ENCODE data around the gene TPTE2.
"Not testable (repeated sequence)": the region's sequence is repeated elsewhere in the genome, so short reads cannot be mapped to it uniquely, and the experiment has no call there.

DNA sequence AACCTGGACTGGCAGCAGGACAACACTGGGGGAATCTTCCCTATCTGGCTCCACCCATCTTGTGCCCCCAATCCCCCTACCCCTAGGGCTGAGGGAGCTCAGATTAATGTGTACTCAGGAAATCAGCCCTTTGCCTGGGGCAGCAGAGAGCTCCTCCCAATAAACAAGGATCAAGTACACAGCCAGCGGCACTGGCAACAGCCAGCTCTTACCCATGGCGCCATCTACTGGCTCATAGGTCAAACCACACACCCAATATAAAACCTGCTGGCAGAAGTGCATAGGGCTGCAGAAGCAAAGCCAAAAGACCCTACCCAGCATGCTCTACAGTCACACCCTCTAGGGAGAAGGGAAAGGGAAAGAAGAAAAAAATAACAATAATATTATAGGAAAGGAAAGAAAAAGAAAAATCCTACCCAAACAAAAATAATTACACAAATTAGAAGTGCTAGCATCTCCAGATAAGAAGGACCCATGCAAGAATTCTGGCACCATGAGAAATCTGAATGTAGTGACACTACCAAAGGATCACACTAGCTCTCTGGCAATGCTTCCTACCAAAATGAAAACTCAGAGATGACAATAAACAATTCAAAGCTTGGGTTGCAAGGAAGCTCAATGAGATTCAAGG is 122.2 kb downstream of the TPTE2 start:
- TF ChIP-seq CTCF (IDR thresholded peaks at IDR 0.05), result peak in 1 of 3 experiments; percentile 27
- not testable (repeated sequence) for TF ChIP-seq POLR2A (IDR thresholded peaks at IDR 0.05)
